Retinal pigment epithelial cell (primary cell): Measurements from ENCODE around the gene PARVA.

Experiments used
- DNase-seq: peaks from one replicate; pipeline ENCODE4 v3.0.0-alpha.2; 2010; ENCODE audit warnings: low read depth
- H3K4me3 ChIP-seq: 2 replicates; pipeline ENCODE4 v1.5.1; 2011; ENCODE audit warnings: mild to moderate bottlenecking, low read length, control low read depth, moderate library complexity
- TF ChIP-seq, protein P1 (sequence below): conservative IDR thresholded peaks from 2 replicates; pipeline ENCODE4 v1.5.1; 2011; ENCODE audit warnings: low read depth, low read length, control low read depth, inconsistent platforms

The PARVA gene

DNA sequence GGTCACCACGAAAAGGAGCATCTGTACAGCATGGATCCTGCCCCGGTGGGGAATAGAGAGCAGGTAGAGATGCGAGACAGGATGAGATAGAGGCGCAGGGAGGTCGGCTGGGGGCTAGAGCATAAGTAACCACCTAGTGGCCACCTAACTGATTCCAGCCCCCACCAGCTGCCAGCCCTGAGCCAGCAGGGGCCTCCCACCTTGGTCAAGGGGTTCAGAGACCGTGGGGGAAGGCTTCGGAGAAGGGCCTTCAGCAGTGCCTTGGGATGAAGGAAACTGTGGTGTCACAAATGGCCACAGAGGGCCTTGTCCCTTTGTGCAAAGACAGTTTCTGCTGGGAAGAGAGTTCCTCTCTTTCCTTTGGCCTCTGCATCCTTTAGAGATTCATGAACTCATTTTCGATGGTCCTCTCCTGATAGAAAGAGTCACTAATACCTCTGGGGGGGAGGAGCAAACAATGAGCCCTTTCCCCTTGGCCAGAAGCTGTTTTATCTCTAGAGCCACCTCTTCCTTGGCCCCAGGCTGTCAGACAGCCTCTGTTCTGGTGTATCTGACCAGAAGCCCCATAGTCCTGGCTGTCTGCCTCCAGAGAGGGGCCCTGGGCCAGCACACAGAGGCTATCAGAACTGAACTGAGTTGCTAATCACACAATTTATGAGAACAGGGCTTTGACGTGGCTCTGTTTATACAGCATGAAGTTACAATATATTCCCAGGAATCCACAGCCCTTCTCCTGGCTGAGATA lies 146.0 kb downstream of the PARVA start:
- TF ChIP-seq, protein P1, sequence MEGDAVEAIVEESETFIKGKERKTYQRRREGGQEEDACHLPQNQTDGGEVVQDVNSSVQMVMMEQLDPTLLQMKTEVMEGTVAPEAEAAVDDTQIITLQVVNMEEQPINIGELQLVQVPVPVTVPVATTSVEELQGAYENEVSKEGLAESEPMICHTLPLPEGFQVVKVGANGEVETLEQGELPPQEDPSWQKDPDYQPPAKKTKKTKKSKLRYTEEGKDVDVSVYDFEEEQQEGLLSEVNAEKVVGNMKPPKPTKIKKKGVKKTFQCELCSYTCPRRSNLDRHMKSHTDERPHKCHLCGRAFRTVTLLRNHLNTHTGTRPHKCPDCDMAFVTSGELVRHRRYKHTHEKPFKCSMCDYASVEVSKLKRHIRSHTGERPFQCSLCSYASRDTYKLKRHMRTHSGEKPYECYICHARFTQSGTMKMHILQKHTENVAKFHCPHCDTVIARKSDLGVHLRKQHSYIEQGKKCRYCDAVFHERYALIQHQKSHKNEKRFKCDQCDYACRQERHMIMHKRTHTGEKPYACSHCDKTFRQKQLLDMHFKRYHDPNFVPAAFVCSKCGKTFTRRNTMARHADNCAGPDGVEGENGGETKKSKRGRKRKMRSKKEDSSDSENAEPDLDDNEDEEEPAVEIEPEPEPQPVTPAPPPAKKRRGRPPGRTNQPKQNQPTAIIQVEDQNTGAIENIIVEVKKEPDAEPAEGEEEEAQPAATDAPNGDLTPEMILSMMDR: no peak
- DNase-seq: no peak
- no peak overlapping the region for H3K4me3 ChIP-seq

DNA sequence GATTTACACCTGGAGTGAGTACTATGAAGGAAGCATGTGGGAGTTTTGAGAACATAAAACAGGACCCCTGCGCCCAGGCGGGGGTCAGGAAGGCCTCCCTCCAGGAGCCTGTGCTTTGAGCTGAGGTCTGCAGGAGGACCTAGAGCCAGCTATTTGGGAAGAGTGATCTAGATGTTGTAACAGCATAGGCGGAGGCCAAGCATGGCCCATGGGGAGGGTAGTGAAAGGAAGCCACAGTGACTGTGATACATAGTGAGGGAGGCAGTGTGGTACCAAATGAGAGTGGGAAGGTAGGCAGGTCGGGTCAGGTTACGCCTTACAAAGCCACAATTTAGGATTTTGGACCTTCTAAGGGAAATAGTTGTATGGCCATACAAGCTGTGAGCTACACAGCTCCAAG lies 147.5 kb downstream of the PARVA start:
- no peak overlapping the region for H3K4me3 ChIP-seq

DNA sequence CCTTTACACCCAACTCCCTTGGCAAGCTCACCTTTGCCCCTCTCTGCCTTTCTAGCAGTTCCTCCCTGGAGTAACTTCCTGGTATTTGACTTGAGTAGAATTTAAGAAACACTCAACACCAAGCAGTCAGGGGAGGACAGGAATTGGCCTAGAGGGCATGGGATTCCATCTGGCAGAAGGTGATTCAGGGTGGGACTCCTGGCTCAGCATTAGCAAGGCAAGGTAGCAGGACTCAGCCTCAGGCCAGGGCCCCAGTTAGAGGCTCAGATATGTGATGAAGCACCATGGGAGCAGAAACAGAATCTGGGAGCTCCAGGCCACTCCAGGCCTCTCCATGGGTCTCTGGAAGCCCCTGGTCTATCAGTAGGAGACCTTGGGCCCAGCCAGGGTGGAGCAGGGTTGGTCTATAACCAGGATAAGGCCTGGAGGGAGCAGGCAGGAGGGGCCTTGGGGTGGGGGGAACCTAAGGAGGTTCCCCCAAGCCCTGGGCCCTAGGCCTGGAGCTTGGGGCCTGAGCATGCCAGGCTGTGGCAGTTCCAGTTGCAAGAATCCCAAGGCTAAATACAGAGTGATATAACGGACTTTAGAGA lies 148.2 kb downstream of the PARVA start:
- DNase-seq: no peak
- TF ChIP-seq, protein P1: no peak
- H3K4me3 ChIP-seq: no peak overlapping the region

More for the DNA sequence above, 147.5 kb downstream of the PARVA start:
- TF ChIP-seq, protein P1: no peak
- no peak for DNase-seq

DNA sequence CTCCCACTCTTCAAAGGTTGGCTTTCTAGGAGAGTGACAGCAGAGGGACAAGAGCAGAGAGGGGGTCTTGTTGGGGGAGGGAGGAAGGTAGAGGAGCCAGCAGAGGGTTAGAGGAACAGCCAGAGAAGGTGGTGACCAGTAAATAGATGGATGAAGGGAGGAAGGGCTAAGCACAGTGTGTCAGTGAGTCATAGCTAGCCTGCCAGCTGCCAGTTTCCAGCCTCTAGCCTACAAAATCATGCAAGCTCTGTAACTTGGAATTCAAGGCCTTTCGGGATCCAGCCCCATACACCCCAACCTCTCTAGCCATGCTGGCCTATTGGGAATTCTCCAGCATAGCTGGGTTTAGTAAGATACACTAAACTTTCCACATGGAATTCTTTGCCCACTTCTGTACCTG lies 149.4 kb downstream of the PARVA start:
- no peak overlapping the region for H3K4me3 ChIP-seq
- DNase-seq: no peak
- TF ChIP-seq, protein P1: no peak

DNA sequence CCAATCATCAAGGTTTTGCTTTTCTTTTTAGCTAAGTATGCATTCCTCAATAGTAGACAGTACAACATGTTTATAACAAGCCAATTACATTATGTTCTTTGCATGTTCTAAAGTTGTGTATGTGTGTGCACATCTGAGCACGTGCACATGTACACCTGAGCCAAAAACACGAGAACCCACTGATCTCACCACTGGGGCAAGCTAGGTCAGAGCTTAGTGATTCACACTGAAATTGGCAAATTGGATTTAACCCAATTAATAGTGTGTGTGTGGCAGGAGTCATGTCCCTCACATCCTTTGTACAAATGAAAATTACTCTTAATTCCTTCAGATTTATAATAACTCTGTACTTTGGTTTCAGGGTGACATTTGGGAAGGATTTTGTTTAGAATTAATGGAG lies 151.1 kb downstream of the PARVA start:
- TF ChIP-seq, protein P1: no peak
- H3K4me3 ChIP-seq: no peak overlapping the region
- DNase-seq: no peak

DNA sequence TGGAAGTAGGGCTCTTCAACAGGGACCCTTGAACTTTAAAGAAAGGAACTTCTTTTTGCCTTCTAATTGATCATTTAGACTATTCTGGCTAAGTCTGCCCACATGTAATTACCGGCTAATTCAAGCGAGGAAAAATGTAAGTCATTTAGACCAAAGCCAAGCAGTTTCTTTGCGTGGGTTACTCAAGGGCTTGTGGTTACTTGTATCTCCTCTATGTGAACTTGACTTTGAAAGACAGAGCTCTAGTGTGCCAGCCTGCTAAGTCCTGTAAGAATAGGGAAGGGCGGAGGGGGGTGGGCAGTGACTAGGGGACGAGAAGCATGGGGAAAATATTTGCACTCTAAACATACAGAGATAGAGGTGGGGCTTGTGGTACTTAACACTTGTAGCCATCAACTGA lies 151.7 kb downstream of the PARVA start:
- peak; percentile 72 for DNase-seq
- TF ChIP-seq, protein P1: no peak

DNA sequence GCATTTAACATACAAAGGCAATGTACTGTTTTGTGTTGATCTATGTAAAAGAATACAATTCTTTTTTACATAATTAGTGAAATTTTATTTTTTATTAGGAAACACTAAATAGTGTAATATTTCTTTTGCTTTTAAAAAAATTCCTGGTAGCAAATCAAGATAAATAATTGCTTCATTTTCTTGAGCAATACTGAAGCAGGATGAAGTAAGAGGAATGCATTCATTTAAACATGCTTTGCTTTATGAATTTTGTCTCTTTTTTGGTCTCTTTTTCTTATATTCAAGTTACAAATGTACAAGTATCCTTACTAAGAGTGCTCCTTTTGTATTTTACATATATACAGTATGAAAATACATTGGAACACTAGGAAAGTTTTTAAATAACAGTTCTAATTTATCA lies 152.4 kb downstream of the PARVA start:
- TF ChIP-seq, protein P1: no peak
- DNase-seq: no peak
- H3K4me3 ChIP-seq: no peak overlapping the region

More for the DNA sequence above, 151.7 kb downstream of the PARVA start:
- H3K4me3 ChIP-seq: no peak overlapping the region
